ENCODE results near the gene TUBB6.

Gene TUBB6

GRCh38 chr18:12314591-12315305 lies 6.7 kb downstream of the TUBB6 start:
- no peak for DNase-seq (ENCODE audit: low read depth)

GRCh38 chr18:12315490-12315889 lies 7.4 kb downstream of the TUBB6 start:
- DNase-seq (ENCODE audit: low read depth): no peak

- no peak for DNase-seq (ENCODE audit: low read depth)
Observed at GRCh38 chr18:12315911-12316310, 7.9 kb downstream of the TUBB6 start.

GRCh38 chr18:12317664-12318333 lies 9.8 kb downstream of the TUBB6 start:
- DNase-seq (ENCODE audit: low read depth): no peak

- no peak for DNase-seq (ENCODE audit: low read depth)
Observed at GRCh38 chr18:12318334-12318697, 10.3 kb downstream of the TUBB6 start.

GRCh38 chr18:12318857-12319256 lies 10.8 kb downstream of the TUBB6 start:
- DNase-seq (ENCODE audit: low read depth): no peak

- no peak for DNase-seq (ENCODE audit: low read depth)
Observed at GRCh38 chr18:12321333-12321732, 13.3 kb downstream of the TUBB6 start.

GRCh38 chr18:12324991-12325725 lies 17.1 kb downstream of the TUBB6 start:
- no peak for DNase-seq (ENCODE audit: low read depth)

GRCh38 chr18:12325726-12326245 lies 17.7 kb downstream of the TUBB6 start:
- no peak for DNase-seq (ENCODE audit: low read depth)

- no peak for DNase-seq (ENCODE audit: low read depth)
Observed at GRCh38 chr18:12326711-12327460, 18.8 kb downstream of the TUBB6 start.

GRCh38 chr18:12327510-12328178 lies 19.6 kb downstream of the TUBB6 start:
- peak; percentile 36 for DNase-seq (ENCODE audit: low read depth)

- no peak for DNase-seq (ENCODE audit: low read depth)
Observed at GRCh38 chr18:12328179-12328823, 20.3 kb downstream of the TUBB6 start.

- DNase-seq (ENCODE audit: low read depth): no peak
Observed at GRCh38 chr18:12329125-12329698, 21.2 kb downstream of the TUBB6 start.

GRCh38 chr18:12330766-12331165 lies 22.7 kb downstream of the TUBB6 start:
- no peak for DNase-seq (ENCODE audit: low read depth)

- no peak for DNase-seq (ENCODE audit: low read depth)
Observed at GRCh38 chr18:12333506-12334290, 25.7 kb downstream of the TUBB6 start.

- no peak for DNase-seq (ENCODE audit: low read depth)
Observed at GRCh38 chr18:12334366-12334808, 26.3 kb downstream of the TUBB6 start.

- no peak for DNase-seq (ENCODE audit: low read depth)
Observed at GRCh38 chr18:12334863-12335262, 26.8 kb downstream of the TUBB6 start.

- no peak for DNase-seq (ENCODE audit: low read depth)
Observed at GRCh38 chr18:12335503-12335902, 27.5 kb downstream of the TUBB6 start.

- no peak for DNase-seq (ENCODE audit: low read depth)
Observed at GRCh38 chr18:12336171-12336613, 28.2 kb downstream of the TUBB6 start.

- DNase-seq (ENCODE audit: low read depth): no peak
Observed at GRCh38 chr18:12336887-12337286, 28.8 kb downstream of the TUBB6 start.
